Hematopoietic multipotent progenitor cell treated with erythropoietin and hydrocortisone succinate and interleukin-3 and kit ligand, for 4 days (in vitro differentiated cells): Measurements from ENCODE around the gene FRAT2.
A peak's percentile ranks its signal among the peaks of the same experiment; 100 is the strongest.

Source experiments
- DNase-seq: peaks from one replicate; pipeline ENCODE4 v3.0.0-alpha.2; 2015

Gene FRAT2

GRCh38 chr10:97323501-97323900 is 11.0 kb downstream of the FRAT2 start:
- DNase-seq, result no peak

- DNase-seq, result no peak
Observed at GRCh38 chr10:97321804-97322190, 12.7 kb downstream of the FRAT2 start.

GRCh38 chr10:97321032-97321803 is 13.3 kb downstream of the FRAT2 start:
- DNase-seq, result peak; percentile 71

GRCh38 chr10:97320480-97321031 is 14.0 kb downstream of the FRAT2 start:
- no peak for DNase-seq

GRCh38 chr10:97319671-97320479 is 14.7 kb downstream of the FRAT2 start:
- DNase-seq, result peak; percentile 91

- DNase-seq, result peak; percentile 93
Observed at GRCh38 chr10:97318772-97319651, 15.5 kb downstream of the FRAT2 start, which contains the start of gene FRAT1. Gene FRAT1 (plus strand): TSS chr10:97319271. CDS start chr10:97319454, 183 bp downstream.

- no peak for DNase-seq
Observed at GRCh38 chr10:97314671-97315070, 19.9 kb downstream of the FRAT2 start.

- DNase-seq, result peak; percentile 90
Observed at GRCh38 chr10:97312897-97313296, 21.6 kb downstream of the FRAT2 start.

- DNase-seq, result no peak
Observed at GRCh38 chr10:97311111-97311626, 23.4 kb downstream of the FRAT2 start.

- DNase-seq, result no peak
Observed at GRCh38 chr10:97307866-97308780, 26.4 kb downstream of the FRAT2 start.

- no peak for DNase-seq
Observed at GRCh38 chr10:97307441-97307840, 27.1 kb downstream of the FRAT2 start.

GRCh38 chr10:97302088-97302791 is 32.3 kb downstream of the FRAT2 start:
- DNase-seq, result no peak

GRCh38 chr10:97300980-97301379 is 33.5 kb downstream of the FRAT2 start:
- DNase-seq, result no peak

- DNase-seq, result no peak
Observed at GRCh38 chr10:97298223-97298571, 36.3 kb downstream of the FRAT2 start.

GRCh38 chr10:97297556-97298222 is 36.8 kb downstream of the FRAT2 start:
- DNase-seq, result peak; percentile 64

GRCh38 chr10:97292862-97293198 is 41.7 kb downstream of the FRAT2 start:
- DNase-seq, result no peak

- DNase-seq, result peak; percentile 100
Observed at GRCh38 chr10:97292097-97292861, 42.2 kb downstream of the FRAT2 start, which contains the start of gene ARHGAP19. Gene ARHGAP19 (minus strand): TSS chr10:97292637. CDS start chr10:97292627, 10 bp downstream.

- DNase-seq, result no peak
Observed at GRCh38 chr10:97291357-97292096, 43.0 kb downstream of the FRAT2 start.
